A549 (cell line): Measurements from ENCODE around the gene SAMD15.

ENCODE experiments used
- BHLHE40 ChIP-seq: IDR thresholded peaks from 2 replicates; pipeline ENCODE4 v1.6.1; 2012; ENCODE audit warnings: low read depth, low read length, inconsistent platforms
- ELK1 ChIP-seq: fragments of 150-350 bp; IDR thresholded peaks from 2 replicates; pipeline ENCODE4 v1.6.1; 2014; ENCODE audit warnings: low read depth, mild to moderate bottlenecking, low read length
- EP300 ChIP-seq, 2 experiments: fragments of >200 bp; sonication (Bioruptor Twin); formaldehyde crosslinking; IDR thresholded peaks; 2 replicates in 1 of 2; 3 replicates in 1 of 2; pipeline ENCODE4 v1.6.1; 2016 to 2017
- KDM1A ChIP-seq: fragments of 200-600 bp; sonication (generic); IDR thresholded peaks from 2 replicates; pipeline ENCODE4 v1.6.1; 2016; ENCODE audit warnings: low read depth, mild to moderate bottlenecking
- MAZ ChIP-seq: fragments of 150-350 bp; IDR thresholded peaks from 2 replicates; pipeline ENCODE4 v1.6.1; 2014; ENCODE audit warnings: antibody characterized with exemption, low read depth, low read length, borderline replicate concordance
- NR3C1 ChIP-seq: fragments of >200 bp; sonication (Bioruptor Twin); formaldehyde crosslinking; IDR thresholded peaks from 3 replicates; pipeline ENCODE4 v1.6.1; 2017
- POLR2A ChIP-seq: IDR thresholded peaks from 2 replicates; pipeline ENCODE4 v1.6.1; 2012; ENCODE audit warnings: mild to moderate bottlenecking, low read length
- TP53 ChIP-seq: fragments of 250-450 bp; sonication (Bioruptor Pico); IDR thresholded peaks from 2 replicates; pipeline ENCODE4 v1.5.0; 2021; ENCODE audit warnings: mild to moderate bottlenecking, moderate library complexity
- TF ChIP-seq, protein P1 (sequence below): fragments of >200 bp; sonication (Bioruptor Twin); formaldehyde crosslinking; IDR thresholded peaks from 3 replicates; pipeline ENCODE4 v1.5.1; 2016

- TF ChIP-seq TP53 (CRISPR knock-in tag) (no peak), EP300 (IDR thresholded peaks at IDR 0.05) (no peak), BHLHE40 (no peak), ELK1 (no peak), KDM1A (no peak), POLR2A (no peak), MAZ (no peak), NR3C1 (no peak)
- TF ChIP-seq, protein P1, sequence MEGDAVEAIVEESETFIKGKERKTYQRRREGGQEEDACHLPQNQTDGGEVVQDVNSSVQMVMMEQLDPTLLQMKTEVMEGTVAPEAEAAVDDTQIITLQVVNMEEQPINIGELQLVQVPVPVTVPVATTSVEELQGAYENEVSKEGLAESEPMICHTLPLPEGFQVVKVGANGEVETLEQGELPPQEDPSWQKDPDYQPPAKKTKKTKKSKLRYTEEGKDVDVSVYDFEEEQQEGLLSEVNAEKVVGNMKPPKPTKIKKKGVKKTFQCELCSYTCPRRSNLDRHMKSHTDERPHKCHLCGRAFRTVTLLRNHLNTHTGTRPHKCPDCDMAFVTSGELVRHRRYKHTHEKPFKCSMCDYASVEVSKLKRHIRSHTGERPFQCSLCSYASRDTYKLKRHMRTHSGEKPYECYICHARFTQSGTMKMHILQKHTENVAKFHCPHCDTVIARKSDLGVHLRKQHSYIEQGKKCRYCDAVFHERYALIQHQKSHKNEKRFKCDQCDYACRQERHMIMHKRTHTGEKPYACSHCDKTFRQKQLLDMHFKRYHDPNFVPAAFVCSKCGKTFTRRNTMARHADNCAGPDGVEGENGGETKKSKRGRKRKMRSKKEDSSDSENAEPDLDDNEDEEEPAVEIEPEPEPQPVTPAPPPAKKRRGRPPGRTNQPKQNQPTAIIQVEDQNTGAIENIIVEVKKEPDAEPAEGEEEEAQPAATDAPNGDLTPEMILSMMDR: no peak
These were observed 62.7 kb downstream of the SAMD15 start for GRCh38 chr14:77439861-77440260.
